Measurements from ENCODE around the gene EFCAB6.

EFCAB6 gene

DNA sequence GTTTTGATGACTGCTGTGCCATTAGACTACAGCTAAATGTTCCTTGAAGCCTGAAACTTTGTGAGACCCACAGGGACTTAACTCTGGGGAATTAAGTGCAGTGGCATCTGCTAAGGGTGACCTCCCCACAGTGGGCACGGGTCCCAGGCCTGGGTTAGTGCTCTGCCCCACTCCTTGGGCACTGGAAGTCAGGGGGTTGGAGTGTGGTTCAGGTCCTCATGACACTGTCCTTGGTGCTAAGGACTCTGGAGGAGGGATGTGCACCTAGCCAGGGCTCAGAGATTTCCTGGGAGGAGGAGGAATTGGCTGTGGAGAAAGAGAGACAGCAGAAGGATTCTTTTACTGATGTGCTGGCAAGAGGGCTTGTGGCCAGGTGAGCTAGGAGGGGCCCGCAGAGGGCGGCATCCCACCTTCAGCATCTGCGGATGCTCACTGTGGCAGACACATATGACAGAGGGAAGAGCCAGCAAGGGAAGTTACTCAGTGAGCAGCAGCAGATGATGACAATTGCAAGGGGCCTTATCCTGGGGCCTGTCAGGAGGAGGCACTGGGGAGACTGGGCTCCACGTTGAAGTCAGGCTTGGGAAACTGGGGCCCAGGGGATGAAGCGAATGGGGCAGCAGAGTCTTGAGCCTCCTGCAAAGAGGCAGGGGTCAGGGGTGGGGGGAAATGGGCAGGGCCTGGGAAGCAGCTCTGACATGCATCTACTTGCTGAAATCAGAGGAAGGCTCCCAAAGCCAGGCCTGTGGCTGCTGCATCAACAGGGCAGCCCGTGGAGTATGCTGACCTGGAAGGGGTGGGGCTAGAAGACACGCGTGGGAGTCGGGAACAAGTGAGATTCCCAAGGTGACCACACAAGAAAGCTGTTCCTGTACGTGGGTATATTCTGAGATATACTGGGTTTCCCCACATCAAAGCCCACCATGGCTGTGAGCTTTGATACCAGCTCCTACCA, 256.3 kb downstream of the EFCAB6 start:
- no peak for DNase-seq (ENCODE audit: low spot score)
- TF ChIP-seq, protein P1, sequence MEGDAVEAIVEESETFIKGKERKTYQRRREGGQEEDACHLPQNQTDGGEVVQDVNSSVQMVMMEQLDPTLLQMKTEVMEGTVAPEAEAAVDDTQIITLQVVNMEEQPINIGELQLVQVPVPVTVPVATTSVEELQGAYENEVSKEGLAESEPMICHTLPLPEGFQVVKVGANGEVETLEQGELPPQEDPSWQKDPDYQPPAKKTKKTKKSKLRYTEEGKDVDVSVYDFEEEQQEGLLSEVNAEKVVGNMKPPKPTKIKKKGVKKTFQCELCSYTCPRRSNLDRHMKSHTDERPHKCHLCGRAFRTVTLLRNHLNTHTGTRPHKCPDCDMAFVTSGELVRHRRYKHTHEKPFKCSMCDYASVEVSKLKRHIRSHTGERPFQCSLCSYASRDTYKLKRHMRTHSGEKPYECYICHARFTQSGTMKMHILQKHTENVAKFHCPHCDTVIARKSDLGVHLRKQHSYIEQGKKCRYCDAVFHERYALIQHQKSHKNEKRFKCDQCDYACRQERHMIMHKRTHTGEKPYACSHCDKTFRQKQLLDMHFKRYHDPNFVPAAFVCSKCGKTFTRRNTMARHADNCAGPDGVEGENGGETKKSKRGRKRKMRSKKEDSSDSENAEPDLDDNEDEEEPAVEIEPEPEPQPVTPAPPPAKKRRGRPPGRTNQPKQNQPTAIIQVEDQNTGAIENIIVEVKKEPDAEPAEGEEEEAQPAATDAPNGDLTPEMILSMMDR (IDR thresholded peaks at IDR 0.05; ENCODE audit: extremely low read depth, missing control alignments), result no peak

DNA sequence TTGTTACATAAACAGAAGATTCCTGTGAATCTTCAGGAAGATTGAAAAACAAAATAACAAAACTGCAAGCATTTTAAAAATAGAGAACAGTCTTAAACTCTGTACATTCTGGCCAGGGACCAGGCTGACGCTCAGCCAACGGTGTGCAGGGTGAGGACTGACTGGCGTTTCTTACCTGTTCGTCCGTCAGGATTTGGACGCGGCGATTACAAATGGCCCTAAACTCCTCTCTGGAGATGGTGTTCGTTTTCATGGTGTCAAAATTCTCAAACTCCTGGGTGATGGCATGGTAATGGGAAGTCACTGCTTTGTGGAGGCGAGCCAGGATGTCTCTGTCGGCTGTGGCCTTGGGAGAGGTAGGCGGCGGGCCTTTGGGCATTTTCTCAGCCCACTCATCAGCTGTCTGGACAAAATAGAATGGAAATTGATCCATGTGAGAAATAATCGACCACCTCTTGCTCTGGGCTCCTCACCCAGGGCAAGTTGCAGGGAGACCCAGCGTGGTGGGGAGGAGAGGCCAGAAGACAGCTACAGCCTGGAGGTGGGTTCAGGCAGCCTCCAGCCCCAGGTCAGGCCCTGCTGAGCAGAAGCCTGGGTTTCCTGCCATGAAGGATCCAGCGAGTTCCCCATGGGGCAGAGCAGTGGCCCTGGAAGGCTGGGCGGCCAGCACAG, 257.3 kb downstream of the EFCAB6 start:
- TF ChIP-seq, protein P1 (IDR thresholded peaks at IDR 0.05; ENCODE audit: extremely low read depth, missing control alignments), result no peak
- DNase-seq (ENCODE audit: low spot score), result no peak

DNA sequence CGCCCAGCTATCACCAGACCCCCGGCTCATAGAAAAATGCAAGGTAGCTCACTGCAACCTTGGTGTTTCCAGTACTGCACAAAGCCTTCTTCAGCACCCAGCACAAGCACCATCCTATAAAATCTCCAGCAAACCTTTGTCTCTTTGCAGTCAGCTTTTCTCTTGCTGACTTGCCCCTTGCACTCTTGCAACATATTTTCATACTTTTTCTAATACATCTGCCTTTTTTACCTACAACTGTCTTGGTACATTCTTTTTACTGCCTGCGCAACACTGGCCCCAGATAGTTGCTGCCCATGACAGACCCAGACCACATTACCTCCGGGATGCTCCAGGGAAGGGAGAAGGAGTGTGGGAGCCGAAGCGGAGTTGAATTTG, 257.9 kb downstream of the EFCAB6 start:
- TF ChIP-seq, protein P1 (IDR thresholded peaks at IDR 0.05; ENCODE audit: extremely low read depth, missing control alignments), result no peak

DNA sequence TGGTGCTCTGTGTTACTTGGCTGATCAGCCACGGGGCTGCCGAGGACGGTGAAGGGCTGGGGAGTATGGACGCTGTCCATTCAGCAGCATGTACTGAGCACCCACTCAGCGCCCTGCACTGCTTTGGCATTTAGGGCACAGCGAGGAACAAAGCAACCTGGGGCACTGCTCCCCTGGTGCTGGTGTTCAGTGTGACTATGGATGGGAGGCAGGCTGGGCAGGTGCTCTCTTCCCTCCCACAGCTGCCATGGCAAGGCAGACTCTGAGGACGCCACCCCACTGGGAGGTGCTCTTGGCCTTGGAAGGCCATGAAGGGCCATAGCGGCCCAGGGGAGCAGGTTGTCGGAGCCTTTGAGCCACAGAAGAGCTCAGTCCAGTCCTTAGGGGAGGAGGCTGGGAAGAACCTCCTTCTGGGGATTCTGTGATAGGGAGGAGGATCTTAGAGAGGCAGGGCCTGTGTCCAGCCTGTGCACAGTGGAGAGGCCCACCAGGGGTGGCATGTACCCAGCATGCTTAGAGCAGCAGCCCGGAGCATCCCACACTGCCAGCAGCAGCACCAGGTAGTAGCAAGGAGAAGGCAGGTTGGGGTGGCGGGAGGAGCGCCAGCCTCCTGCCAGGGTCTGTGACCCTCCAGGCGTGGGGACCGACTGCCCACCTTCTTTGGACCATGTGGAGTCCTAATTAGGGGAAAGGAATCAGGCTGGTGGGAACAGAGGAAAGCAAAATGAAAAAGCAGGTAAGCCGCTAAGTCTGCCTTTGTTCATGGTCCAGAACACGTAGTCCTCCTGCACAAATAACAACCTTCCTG, 258.4 kb downstream of the EFCAB6 start:
- DNase-seq (ENCODE audit: low spot score), result no peak
- TF ChIP-seq, protein P1 (IDR thresholded peaks at IDR 0.05; ENCODE audit: extremely low read depth, missing control alignments), result no peak

More for the DNA sequence above, 257.9 kb downstream of the EFCAB6 start:
- no peak for DNase-seq (ENCODE audit: low spot score)

DNA sequence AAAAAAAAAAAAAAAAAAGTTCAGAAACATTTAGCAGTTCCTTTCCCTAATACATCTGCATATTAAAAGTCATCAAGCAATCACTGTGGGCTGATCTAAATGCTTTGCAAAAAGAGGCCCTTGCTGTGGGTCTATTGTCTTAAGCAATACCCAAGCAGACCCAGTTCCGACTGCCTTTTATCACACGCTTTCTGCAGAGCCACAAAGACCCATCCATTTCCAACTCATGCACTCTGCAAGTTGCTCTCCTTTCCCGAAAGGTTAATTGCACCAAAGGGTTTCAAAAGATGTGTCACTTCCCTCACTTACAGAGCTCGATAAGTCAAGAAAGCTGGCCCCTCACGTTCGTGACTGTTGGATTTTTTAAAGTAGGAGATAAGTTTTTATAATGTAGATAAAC, 261.4 kb downstream of the EFCAB6 start:
- no peak for DNase-seq (ENCODE audit: low spot score)
- TF ChIP-seq, protein P1 (IDR thresholded peaks at IDR 0.05; ENCODE audit: extremely low read depth, missing control alignments), result no peak

DNA sequence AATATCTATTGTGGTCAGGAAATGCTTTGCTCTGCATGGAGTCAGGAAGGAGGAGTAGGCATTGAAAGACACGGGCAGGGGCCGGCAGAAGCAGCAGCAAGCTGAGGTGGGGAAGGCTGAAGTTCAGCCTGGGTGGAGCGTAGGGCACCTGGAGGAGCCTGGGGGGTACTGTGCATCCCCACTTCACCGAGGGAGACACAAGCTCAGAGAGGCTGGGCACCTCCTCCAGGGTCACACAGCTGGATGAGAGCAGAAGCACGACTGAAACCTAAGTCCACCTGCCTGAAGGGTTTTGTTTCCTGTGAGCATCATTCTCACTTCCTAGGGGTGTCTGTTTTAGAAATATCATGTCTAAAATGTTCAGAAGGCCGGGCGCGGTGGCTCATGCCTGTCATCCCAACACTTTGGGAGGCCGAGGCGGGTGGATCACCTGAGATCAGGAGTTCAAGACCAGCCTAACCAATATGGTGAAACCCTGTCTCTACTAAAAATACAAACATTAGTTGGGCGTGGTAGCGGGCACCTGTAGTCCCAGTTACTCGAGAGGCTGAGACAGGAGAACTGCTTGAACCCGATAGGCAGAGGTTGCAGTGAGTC, 262.0 kb downstream of the EFCAB6 start:
- TF ChIP-seq, protein P1 (IDR thresholded peaks at IDR 0.05; ENCODE audit: extremely low read depth, missing control alignments), result no peak
- no peak for DNase-seq (ENCODE audit: low spot score)

Data from GM20000 (cell line).